ENCODE data around the gene RREB1.
A peak's percentile ranks its signal among the peaks of the same experiment; 100 is the strongest.

DNA sequence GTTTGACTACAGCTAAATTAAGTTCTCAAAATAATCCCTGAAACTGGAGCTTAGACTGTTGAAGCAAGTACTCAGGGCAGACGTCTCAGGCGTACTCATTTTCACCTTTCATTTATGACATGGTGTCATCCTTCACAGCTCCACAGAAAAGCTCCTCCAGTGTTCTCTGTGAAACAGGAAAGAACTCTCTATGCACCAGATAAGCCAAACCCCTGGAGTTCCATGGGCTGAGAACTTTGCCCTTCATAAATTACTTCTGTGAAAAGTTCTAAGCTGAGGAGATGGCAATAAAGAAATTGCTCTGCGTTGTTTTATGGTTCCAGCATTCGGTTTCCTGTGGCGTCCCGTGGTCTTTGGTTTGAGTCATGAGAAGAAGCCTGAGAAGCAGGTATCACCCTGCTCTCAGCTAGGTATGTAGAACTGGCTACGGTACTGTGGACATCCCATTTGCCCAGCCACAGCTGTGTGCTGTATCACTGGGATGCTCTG is 20.2 kb upstream of the RREB1 start:
- no peak for TF ChIP-seq CTCF (IDR thresholded peaks at IDR 0.05; ENCODE audit: insufficient read depth, low read length, poor library complexity, severe bottlenecking)
- 0 out of 2 replicates have a peak, but pooled peaks have one; percentile 50 for TF ChIP-seq EZH2phosphoT487 (conservative IDR thresholded peaks at IDR 0.05; ENCODE audit: low read length)
